ELR (cell line): Measurements from ENCODE around the gene FTCD.
"Not testable (repeated sequence)": the region's sequence is repeated elsewhere in the genome, so short reads cannot be mapped to it uniquely, and the experiment has no call there.

ENCODE experiments used
- DNase-seq: peaks from one replicate; pipeline ENCODE4 v3.0.0-alpha.2; 2015; ENCODE audit warnings: low read depth

The FTCD gene

GRCh38 chr21:46140352-46141003, 14.9 kb downstream of the FTCD start:
- not testable (repeated sequence) for DNase-seq

DNA sequence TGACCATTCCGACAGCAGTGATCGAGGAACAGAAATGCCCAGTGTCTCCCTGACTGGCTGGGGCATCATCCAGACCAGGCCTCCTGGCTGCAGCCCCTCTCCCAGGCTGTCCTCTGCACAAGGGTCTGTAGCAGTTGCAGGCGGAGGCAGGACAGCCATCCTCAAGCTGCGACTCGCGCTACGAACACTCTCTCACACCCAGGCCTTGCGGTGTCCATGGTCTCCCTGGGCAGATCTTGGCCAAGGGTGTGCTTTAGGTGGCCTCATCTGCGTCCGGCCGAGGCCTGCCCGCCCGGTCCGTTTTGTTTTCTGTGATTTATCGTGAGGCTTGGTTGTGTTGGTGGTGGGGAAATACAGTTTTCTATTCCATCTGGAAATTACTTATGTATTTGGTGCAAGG, 15.7 kb downstream of the FTCD start:
- no peak for DNase-seq

DNA sequence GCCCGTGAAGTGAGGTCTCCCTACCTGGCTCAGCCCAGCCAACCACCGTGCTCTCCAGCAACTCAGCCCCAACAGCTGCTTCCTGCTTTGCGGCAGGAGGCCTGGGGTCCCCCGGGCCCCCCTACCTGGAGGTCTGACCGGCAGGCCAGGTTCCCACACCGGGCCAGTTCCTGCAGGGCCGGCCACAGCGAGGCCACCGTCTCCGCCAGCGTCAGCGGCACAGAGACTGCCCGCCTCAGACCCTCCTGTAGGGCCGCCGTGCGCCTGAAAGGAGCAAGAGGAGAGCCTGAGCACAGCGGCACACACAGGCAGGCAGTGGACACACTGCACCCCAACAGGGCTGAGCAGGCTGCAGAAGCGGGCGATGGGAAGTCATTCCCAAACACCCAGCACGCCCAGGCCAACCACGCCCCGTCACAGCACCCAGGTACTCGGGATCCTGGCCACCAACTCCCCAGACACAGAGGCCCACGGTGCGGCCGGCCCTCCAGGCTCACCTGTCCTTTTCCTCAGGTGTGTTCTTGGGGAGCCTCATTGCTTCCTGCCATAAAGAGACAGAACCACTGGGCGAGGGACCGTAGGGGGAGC, 16.9 kb downstream of the FTCD start:
- DNase-seq: no peak

DNA sequence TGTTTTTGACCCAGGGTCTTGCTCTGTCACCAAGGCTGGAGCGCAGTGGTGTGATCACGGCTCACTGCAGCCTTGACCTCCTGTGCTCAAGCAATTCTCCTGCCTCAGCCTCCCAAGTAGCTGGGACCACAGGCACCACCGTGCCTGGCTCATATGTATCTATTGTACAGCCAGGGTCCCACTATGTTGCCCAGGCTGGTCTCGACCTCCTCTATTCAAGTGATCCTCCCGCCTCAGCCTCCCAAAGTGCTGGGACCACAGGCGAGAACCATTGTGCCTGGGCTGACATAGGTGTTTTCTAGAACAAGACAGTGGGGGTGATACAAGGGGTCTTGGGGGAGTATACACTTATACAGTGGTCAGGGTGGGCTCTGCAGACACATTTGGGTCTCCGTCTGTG, 17.5 kb downstream of the FTCD start:
- no peak for DNase-seq

GRCh38 chr21:46136739-46137349, 18.5 kb downstream of the FTCD start:
- DNase-seq: no peak

- DNase-seq: no peak
These were observed 19.5 kb downstream of the FTCD start for GRCh38 chr21:46135782-46136395.

DNA sequence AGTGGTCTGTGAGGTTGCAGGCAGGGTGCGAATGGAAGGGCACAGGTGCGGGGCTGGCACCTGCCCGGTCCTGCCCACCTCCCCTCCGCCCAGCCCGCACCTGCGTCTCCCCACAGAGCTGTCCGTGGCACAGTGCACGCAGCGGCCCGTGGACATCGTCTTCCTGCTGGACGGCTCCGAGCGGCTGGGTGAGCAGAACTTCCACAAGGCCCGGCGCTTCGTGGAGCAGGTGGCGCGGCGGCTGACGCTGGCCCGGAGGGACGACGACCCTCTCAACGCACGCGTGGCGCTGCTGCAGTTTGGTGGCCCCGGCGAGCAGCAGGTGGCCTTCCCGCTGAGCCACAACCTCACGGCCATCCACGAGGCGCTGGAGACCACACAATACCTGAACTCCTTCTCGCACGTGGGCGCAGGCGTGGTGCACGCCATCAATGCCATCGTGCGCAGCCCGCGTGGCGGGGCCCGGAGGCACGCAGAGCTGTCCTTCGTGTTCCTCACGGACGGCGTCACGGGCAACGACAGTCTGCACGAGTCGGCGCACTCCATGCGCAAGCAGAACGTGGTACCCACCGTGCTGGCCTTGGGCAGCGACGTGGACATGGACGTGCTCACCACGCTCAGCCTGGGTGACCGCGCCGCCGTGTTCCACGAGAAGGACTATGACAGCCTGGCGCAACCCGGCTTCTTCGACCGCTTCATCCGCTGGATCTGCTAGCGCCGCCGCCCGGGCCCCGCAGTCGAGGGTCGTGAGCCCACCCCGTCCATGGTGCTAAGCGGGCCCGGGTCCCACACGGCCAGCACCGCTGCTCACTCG, 23.3 kb downstream of the FTCD start:
- no peak for DNase-seq

DNA sequence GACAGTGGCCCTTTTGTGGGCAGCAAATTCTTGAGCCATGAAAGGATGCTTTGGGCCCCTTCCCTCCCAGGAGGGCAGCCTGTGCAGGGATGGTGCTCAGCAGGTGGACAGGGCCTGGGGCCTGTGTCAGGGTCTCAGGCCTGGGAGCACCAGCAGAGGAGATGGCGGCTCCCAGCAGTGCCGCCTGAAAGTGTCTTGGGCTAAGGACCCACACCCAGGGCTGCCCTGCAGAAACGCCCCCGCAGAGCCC, 23.9 kb downstream of the FTCD start:
- DNase-seq: no peak

GRCh38 chr21:46130831-46131587, 24.4 kb downstream of the FTCD start:
- no peak for DNase-seq

DNA sequence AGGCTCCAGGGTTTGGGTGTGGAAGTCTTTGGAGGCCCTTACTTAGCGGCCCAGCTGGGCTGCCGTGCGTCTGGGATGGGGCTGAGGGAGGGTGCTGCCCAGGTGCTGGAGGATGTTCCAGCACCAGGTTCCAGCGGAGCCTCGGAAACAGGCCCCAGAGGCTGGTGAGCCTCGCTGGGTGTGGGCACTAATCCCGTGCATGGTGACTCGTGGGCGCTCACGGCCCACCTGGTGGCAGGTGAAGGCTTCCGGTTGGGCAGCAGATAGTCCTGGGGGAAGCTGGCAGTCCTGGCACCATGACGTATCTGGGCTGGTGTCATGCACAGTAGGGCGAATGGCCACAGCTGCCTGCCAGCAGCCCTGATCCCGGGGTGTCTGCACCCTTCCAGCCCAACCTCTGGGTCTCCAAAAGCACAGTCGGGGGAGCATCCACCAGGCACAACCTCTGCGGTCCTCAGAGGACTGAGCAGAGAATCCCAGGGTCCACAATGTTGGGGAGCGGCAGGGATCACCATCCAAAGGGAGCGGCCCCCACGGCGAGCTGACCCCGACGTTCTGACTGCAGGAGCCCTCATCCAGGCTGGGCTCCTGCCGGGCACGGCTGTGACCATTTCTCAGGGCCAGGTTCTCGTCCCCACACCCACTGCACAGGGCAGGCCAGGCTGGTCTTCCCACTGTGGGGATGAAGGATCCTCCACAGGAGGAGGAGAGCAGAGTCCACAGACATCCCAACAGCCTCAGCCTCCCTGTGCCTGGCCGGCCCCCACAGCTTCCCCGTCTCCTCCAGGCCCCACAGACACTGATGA, 25.3 kb downstream of the FTCD start:
- DNase-seq: no peak

DNA sequence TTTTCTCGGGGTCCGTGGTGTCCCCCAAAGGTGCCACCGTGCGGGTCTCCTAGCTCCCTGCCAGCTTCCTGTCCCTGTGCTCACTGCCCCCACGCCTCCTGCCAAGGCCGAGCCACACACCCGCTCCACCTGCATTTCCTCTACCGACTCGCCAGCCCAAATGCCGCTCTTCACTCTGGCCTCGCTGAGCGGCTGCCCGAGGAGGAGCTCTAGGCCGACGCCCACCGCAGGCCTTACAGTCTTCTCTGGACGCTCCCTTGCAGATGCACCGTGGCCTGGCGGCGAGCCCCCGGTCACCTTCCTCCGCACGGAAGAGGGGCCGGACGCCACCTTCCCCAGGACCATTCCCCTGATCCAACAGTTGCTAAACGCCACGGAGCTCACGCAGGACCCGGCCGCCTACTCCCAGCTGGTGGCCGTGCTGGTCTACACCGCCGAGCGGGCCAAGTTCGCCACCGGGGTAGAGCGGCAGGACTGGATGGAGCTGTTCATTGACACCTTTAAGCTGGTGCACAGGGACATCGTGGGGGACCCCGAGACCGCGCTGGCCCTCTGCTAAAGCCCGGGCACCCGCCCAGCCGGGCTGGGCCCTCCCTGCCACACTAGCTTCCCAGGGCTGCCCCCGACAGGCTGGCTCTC, 26.3 kb downstream of the FTCD start:
- no peak for DNase-seq

GRCh38 chr21:46128106-46128932, 27.1 kb downstream of the FTCD start:
- DNase-seq: no peak

GRCh38 chr21:46127239-46128105, 27.9 kb downstream of the FTCD start:
- no peak for DNase-seq

DNA sequence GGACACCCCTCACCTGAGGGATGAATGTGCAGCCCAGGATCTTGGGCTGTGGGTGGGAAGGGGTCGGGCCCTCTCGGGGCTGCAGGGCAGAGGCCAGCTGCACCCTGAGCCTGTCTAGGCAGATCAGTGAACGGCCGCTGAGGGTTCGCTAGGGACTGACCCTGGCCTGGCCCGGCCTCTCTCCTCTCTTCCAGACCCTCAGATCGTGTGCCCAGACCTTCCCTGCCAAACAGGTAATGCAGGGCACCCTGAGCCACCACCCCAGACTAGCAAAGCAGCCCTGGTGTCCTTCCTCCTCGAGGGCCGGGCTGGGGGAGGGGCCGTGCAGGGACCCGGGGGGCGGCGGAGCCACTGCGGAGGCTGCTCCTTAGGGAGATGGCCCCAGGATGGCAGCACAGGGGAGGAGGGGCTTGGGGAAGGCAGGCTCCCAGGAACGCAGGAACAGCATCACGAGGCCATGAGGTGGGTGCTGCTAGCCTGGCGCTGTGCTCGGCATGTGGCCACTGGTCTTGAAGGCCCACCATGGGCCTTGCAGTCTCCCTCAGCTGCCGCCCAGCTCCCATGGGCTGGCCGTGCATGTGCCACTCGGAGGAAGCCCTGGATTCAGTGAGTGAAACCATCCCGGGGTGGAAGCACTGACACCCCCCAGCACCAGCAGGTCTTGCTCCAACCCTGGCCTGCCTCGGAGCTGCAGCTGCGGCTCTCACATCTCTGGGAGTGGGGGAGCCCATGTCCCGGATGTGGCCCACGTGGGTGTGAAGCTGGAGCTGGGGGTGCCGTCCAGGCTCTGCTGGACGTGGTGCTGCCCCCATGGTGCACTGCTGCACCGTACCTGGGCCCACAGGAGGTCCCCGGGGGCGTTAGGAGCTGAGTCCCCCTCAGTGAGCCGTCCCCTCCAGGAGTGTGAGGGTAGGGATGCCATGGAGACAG, 28.8 kb downstream of the FTCD start:
- no peak for DNase-seq

DNA sequence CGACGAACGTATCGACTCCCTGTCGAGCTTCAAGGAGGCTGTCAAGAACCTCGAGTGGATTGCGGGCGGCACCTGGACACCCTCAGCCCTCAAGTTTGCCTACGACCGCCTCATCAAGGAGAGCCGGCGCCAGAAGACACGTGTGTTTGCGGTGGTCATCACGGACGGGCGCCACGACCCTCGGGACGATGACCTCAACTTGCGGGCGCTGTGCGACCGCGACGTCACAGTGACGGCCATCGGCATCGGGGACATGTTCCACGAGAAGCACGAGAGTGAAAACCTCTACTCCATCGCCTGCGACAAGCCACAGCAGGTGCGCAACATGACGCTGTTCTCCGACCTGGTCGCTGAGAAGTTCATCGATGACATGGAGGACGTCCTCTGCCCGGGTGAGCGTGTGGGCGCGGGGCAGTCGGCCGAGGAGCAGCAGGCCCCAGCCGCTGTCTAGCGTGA, 29.5 kb downstream of the FTCD start:
- no peak for DNase-seq

DNA sequence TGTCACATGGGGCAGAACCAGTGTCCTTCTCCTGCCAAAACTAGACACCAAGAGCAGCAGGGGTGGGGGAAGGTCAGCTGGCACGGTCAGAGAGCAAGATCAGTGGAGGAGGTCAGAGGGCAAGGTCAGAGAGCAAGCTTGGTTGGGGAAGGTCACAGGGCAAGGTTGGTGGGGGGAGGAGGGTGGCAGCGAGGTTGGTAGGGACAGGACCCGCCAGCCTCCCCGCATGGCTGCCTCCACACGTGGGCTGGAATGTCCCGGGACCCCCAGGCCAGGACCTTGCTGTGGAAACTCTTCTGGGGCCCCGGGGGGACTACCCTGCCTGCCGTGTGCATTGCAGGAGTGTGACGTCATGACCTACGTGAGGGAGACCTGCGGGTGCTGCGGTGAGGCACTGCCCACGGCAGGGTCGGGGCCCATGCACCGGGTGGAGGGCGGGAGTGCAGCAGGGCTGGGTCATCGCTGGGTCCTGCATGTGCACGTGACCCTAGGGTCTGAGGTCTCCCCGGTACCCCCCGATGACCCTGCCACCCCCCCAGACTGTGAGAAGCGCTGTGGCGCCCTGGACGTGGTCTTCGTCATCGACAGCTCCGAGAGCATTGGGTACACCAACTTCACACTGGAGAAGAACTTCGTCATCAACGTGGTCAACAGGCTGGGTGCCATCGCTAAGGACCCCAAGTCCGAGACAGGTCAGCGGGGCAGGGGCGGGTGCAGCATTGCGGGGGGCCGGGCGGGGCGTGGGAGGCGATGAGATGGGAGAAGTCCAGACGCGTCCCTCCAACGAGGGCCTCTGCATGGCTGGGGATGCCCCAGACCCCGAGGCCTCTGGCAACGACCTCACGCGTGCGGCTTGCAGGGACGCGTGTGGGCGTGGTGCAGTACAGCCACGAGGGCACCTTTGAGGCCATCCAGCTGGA, 30.2 kb downstream of the FTCD start:
- DNase-seq: no peak
